Breast epithelium (tissue), 4 donors: ENCODE data around the gene ANK2. TPM values are rescaled to one million over a fixed set of nuclear protein-coding genes. Genes with fewer than 3 reads are reported as not detected.

ENCODE experiments used
- DNase-seq, 2 donors: peaks; one replicate each; pipeline ENCODE4 v3.0.0-alpha.2; 2019; ENCODE audit warnings: low spot score in 2 of 2
- H3K27ac ChIP-seq, 2 donors: fragments of 200-600 bp; sonication (generic) in 1 of 2; one replicate each; pipeline ENCODE4 v1.5.1; 2016 to 2019; ENCODE audit warnings: mild to moderate bottlenecking in 1 of 2
- H3K27me3 ChIP-seq, 2 donors: fragments of 200-600 bp; sonication (generic) in 1 of 2; one replicate each; pipeline versions ENCODE4 v1.5.1 to v1.6.0; 2017 to 2019; ENCODE audit warnings: control low read depth in 1 of 2, mild to moderate bottlenecking in 1 of 2
- H3K36me3 ChIP-seq: fragments of 200-600 bp; one replicate; pipeline ENCODE4 v1.5.1; 2019
- H3K4me1 ChIP-seq, 2 donors: fragments of 200-600 bp; sonication (generic); one replicate each; pipeline ENCODE4 v1.5.1; 2016 to 2019; ENCODE audit warnings: control low read depth in 1 of 2
- H3K4me3 ChIP-seq, 3 donors: fragments of 200-600 bp; sonication (generic); 1 replicate in 2 of 3; 2 replicates in 1 of 3; pipeline ENCODE4 v1.5.1; 2016 to 2019; ENCODE audit warnings: mild to moderate bottlenecking in 3 of 3, moderate library complexity in 2 of 3
- H3K9me3 ChIP-seq, 2 donors: fragments of 200-600 bp; sonication (generic) in 1 of 2; one replicate each; pipeline ENCODE4 v1.5.1; 2016 to 2019; ENCODE audit warnings: control low read depth in 1 of 2
- POLR2A ChIP-seq: fragments of 450-650 bp; IDR thresholded peaks from one replicate; pipeline ENCODE4 v1.6.1; 2016; ENCODE audit warnings: antibody characterized with exemption, mild to moderate bottlenecking, moderate library complexity
- POLR2AphosphoS5 ChIP-seq, 3 donors: sonication (generic); formaldehyde crosslinking; IDR thresholded peaks; one replicate each; pipeline ENCODE4 v1.6.1; 2017; ENCODE audit warnings: antibody characterized with exemption in 3 of 3
- intact Hi-C: fragments of 100-400 bp; cut with DNase I; formaldehyde crosslinking; loops from one replicate; pipeline ENCODE4 v1.15.1; 2023; ENCODE audit warnings: low total_unique reads
- total RNA-seq, 3 donors: library from RNA; depleted of rRNA; stranded (reverse); fragments of >200 nt; gene quantifications; one replicate each; pipeline ENCODE4 v1.1.0, GENCODE V29; 2016
- TF ChIP-seq, protein P1 (sequence below), 3 donors: fragments of 450-650 bp; IDR thresholded peaks; one replicate each; pipeline ENCODE4 v1.5.1; 2016 to 2017; ENCODE audit warnings: antibody characterized with exemption in 3 of 3, mild to moderate bottlenecking in 3 of 3, moderate library complexity in 3 of 3

ANK2 gene
- total RNA-seq, 3 donors from 2014 or later: 22.0 to 145 (median 36.7) TPM

DNA sequence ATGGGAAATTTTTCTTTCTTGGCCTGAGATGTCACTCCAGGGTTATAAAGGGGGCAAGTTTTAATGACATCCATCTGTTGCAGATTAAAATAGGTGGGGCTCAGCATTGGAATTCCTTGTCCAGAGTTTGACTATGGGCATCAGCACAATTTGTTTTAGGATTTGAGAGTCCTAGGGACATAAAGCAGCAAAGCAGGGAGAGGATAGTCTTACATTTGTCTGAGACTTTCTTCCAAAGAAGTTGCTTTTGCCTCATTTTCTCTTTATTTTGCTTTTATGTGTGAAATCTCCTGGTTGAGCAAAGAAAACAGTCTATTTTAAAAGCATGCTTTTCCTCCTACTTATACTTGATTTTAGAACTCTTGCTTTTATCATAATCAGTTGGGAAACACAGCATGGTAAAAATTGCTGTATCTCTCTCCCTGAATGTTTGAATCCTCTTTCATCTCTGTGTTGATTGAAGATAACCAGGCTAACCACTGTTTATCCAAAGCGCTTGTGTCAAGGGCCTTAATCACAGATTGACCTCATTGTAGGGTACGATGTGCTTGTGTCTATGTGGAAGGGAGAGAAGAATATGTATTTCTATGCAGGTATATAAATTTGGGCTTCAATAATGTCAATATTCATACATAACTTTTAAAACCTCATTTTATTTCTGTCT lies 121.5 kb downstream of the ANK2 start:
- TF ChIP-seq POLR2AphosphoS5 (IDR thresholded peaks at IDR 0.05) (no peak), POLR2A (no peak)
- TF ChIP-seq, protein P1, sequence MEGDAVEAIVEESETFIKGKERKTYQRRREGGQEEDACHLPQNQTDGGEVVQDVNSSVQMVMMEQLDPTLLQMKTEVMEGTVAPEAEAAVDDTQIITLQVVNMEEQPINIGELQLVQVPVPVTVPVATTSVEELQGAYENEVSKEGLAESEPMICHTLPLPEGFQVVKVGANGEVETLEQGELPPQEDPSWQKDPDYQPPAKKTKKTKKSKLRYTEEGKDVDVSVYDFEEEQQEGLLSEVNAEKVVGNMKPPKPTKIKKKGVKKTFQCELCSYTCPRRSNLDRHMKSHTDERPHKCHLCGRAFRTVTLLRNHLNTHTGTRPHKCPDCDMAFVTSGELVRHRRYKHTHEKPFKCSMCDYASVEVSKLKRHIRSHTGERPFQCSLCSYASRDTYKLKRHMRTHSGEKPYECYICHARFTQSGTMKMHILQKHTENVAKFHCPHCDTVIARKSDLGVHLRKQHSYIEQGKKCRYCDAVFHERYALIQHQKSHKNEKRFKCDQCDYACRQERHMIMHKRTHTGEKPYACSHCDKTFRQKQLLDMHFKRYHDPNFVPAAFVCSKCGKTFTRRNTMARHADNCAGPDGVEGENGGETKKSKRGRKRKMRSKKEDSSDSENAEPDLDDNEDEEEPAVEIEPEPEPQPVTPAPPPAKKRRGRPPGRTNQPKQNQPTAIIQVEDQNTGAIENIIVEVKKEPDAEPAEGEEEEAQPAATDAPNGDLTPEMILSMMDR (IDR thresholded peaks at IDR 0.05): no peak
- Histone ChIP-seq H3K4me3 (no peak overlapping the region), H3K36me3 (no peaks in the 10 kb centered on the region), H3K4me1 (no peaks in the 10 kb centered on the region), H3K27ac (no peak overlapping the region), H3K27me3 (no peaks in the 10 kb centered on the region), H3K9me3 (no peaks in the 10 kb centered on the region)
- DNase-seq: no peak
- intact Hi-C loops: no loop called here

DNA sequence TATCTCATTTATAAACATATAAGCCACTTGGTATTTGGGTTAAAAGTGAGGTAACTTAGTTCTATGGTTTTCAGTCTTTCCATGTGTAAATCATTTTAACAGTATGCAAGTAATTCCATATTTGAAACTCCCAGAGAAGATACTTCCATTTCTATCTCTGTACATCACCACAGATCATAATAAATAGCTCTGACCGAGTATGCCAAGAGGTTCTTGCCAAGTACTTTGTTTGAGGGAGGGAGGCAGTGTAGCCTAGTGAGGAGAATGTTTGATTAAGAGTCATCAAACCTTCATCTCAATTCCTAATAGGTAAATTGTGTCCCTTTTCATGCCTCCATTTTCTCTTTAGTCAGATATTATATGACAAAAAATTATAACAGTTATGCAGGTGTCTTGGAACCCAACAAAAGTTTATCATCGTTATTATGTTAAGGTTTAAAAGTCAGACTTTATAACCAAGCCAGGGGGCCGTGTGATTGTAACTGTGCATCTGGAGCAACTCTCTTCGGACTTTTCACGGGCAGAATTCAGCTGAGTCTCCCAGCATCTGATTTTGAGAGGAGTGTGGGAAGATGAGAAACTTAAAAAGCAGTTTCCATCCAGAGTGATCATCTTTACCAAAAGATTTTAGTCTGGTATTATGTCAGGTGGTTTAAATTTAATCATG lies 123.8 kb downstream of the ANK2 start:
- Histone ChIP-seq H3K4me1 (no peaks in the 10 kb centered on the region), H3K9me3 (no peaks in the 10 kb centered on the region), H3K27ac (no peak overlapping the region), H3K27me3 (no peaks in the 10 kb centered on the region), H3K4me3 (no peak overlapping the region), H3K36me3 (no peaks in the 10 kb centered on the region)
- no peak for DNase-seq
- intact Hi-C loops: no loop called here
- TF ChIP-seq, protein P1 (IDR thresholded peaks at IDR 0.05): no peak
- TF ChIP-seq POLR2A (no peak), POLR2AphosphoS5 (IDR thresholded peaks at IDR 0.05) (no peak)

DNA sequence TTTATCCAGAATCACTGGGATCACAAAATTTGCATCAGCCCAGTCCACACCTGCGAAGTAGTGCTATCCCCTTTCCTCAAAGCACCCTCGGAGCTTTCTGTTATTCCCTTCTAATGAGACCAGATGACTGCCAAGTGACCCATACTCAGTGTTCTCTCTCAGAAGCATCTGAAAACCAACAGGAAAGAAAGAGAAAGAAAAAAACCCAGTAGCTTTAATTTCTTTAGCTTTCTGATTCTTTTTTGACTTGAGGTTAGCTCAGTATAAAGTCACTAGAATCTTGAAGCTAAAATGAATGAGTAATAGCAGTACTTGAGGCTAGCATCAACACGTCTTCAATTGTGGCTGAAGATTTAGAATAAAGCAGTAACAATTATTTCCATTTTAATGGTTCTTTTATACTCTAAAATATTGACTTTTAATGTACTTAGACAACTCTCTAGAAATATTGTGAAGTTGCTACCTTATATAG lies 124.4 kb downstream of the ANK2 start:
- DNase-seq: no peak

DNA sequence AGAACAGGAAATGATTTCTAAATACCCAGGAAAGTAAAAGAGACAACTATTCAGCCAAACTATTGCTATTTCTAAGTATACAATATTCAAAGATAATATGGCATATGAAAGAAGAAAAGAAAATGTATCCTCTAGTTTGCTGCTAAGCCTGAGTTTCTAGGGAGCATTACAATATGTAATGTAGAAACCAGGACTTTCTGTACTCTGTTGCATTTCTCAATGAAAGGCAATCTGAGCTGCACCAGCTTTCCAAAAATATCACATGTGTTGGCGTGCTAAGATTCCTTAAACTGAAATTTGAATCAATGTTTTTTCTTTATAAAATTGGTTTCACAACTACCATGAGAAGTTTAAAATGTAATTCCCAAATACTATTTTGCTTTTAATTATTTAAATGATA lies 129.6 kb downstream of the ANK2 start:
- H3K27me3 ChIP-seq: no peaks in the 10 kb centered on the region
- no peak overlapping the region for H3K27ac ChIP-seq
- no peaks in the 10 kb centered on the region for H3K9me3 ChIP-seq
- TF ChIP-seq, protein P1 (IDR thresholded peaks at IDR 0.05): no peak
- TF ChIP-seq POLR2AphosphoS5 (IDR thresholded peaks at IDR 0.05): no peak
- TF ChIP-seq POLR2A: no peak
- no peak for DNase-seq
- no peaks in the 10 kb centered on the region for H3K4me1 ChIP-seq
- intact Hi-C loops: no loop called here
- no peaks in the 10 kb centered on the region for H3K36me3 ChIP-seq
- no peak overlapping the region for H3K4me3 ChIP-seq

More for the DNA sequence above, 124.4 kb downstream of the ANK2 start:
- no peak overlapping the region for H3K27ac ChIP-seq
- H3K36me3 ChIP-seq: no peaks in the 10 kb centered on the region
- no peaks in the 10 kb centered on the region for H3K9me3 ChIP-seq
- H3K4me1 ChIP-seq: no peaks in the 10 kb centered on the region
- H3K4me3 ChIP-seq: no peak overlapping the region
- TF ChIP-seq, protein P1 (IDR thresholded peaks at IDR 0.05): no peak
- TF ChIP-seq POLR2AphosphoS5 (IDR thresholded peaks at IDR 0.05) (no peak), POLR2A (no peak)
- no peaks in the 10 kb centered on the region for H3K27me3 ChIP-seq
- intact Hi-C loops: no loop called here

DNA sequence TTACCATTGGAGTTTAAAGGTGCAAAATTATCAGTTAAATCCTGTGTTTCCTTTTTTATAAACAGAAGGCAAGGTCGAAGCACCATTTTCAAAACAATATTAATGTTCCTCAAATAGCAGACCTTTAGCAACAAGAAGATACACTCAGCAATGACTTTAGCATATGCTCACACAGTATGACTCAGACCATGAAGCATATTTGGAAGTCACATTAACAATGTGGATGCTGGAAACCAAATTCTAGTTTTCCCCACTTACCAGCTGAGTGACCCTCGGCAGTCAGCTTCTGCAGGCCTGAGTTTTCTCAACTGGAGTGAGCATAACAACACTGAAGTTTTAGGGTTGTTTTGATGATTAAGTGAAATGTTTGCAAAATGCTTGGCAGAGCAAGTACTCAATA lies 130.5 kb downstream of the ANK2 start:
- Histone ChIP-seq H3K27ac (no peak overlapping the region), H3K4me1 (no peaks in the 10 kb centered on the region), H3K27me3 (no peaks in the 10 kb centered on the region), H3K36me3 (no peaks in the 10 kb centered on the region), H3K9me3 (peaks cover 3 to 4% of the 10 kb centered on the region in 2 donors), H3K4me3 (no peak overlapping the region)
- no peak for DNase-seq
- intact Hi-C loops: no loop called here
- TF ChIP-seq POLR2AphosphoS5 (IDR thresholded peaks at IDR 0.05): no peak
- TF ChIP-seq, protein P1 (IDR thresholded peaks at IDR 0.05): no peak
- no peak for TF ChIP-seq POLR2A
